HG03095 (cell line): Measurements from ENCODE around the gene GDPD5.

Experiments used
- ATAC-seq: cut with Tn5 transposase; IDR thresholded peaks from one replicate; pipeline ENCODE4 v1.9.1; 2021; ENCODE audit warnings: moderate library complexity; ENCODE audit not compliant: unreplicated experiment

GDPD5 gene

DNA sequence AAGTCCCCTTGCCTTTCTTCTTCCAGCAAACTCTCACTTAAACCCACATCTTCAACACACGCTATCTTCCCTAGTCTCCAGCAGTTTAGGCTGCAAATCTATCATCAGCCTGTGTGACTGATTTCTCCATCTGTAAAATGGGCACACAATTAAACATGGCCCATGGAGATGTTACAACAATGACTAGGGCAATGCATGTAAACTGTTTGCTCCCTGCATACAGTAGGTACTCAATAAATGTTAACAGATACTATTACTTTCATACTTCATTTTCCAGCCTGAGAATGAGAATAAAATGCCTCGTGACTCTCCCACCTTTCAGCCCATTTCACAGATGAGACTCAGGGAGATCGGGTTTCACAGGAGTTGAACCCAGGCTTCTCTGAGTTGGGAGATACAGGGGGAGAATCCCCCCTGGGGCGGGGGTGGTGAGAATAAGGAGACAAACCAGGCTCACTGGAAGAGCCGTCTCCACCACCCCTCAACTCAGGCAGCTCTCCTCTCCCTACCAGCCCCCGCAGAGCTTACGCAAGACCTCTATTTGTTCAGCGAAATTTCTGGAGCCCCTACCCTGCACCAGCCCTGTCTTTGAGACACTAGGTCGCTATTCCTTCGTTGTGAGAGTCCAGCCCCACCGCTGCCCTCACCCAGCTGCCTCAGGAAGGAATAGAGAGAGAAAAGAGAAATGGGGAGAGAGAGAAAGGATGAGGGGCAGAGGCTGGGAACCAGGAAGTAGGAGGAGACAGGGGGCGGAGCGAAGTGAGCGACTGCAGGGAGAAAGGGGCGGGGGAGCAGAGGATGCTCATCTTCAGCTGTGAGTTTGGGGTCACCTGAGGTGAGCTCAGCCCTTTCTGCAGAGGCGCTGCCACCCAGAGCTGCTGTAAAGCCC is 50.6 kb downstream of the GDPD5 start:
- ATAC-seq, result no peak

DNA sequence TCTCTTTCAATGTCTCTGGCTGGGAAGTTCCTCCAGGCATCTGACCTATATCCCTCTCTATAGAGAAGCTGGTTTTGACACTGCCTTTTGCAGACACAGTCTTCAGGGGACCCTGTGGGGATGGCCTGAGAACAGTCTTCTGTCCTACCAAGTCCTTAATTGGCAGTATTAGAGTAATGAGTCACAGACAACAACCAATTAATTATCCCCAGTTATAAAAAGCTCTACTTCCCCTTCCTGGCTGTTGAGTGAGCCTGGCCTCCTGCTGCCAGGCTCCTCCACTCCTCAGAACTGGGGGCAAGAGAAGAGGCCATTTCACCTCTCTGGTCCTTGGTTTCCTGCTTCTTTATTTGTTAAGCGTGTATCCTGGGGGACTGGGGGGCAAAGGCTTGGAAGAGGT is 51.5 kb downstream of the GDPD5 start:
- no peak for ATAC-seq

DNA sequence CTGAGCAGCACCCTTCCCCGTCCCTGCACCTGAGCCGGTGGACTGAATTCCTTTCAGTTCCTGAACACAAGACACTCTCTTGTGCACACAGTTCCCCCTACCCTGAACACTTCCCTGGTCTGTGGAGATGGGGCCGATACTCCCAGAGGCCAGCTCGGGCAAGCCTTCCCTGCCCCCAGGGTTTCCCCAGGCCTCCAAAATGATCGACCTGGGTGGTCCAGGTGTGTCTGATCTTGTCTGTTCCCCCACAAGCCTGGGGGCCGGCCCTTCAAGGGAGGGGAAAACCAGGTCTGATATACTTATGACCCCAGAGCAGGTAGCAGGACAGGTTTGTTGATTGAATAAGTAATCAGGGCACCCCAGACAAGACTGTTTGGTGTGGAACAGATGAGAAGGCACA is 52.1 kb downstream of the GDPD5 start:
- ATAC-seq, result no peak

DNA sequence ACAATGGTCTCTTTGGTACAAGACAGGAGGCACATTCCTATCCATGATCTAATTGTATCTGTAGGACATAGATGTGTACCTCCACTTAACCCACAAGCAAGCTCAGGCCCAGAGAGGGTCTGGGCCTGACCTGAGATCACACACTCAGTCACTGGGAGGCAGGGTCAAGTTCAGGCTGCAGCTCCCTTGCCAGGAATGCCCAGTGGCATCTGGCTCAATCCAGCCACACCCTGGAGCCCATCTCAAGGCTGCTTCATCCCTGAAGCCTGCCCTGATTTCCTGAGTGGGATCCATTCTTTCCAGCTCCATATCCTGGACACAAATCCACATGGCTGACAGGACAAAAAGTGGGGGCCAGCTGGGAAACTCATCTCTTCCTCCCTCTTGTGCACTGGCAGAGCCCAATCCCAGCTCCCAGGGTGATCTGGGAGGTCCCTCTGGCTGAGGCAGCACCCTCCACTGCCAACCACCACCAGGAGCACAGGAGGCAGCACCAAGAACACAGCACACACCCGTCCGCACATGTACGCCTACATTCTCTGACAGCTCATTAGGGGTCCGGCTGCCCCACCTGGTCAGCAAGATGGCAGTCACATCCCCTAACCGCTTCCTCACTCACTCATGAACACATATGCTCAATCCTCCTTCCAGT is 53.5 kb downstream of the GDPD5 start:
- ATAC-seq, result no peak

DNA sequence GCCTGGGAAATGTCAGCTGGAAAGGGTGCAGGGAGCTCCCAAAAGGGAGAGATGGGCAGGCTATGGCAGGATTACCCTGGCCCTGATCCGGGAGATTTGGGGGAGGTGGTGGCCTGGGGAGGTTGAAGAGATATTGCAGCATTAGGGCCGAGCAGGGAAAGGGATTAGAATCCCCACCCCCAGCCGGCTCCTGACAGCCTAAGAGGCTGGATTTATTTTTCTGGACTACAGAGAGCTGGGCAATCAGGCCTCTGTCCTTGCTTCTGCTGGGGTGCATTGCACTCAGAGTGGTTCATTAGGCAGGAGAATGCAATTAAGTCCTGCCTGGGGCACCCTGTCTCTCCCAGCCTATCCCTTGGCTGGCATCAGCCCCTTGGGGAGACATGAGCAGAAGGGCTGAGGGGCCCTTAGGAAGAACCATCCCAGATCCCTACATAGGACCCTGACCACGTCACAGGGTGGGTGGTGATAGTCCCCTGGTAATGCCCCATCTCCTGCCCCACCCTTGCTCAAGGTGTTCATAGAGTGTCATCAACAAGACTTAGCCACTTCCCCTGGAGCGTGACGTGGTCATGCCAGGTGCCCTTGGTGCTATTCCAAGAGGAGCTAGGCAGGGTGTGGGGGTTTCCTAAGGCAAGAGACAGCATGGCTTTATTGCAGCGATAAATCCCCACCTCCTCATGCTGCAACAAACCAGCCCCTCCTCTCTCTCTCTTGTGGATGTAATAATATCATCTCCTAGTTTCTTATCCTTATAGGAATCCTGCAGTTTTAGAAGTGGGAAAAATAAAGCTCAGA is 54.4 kb downstream of the GDPD5 start:
- ATAC-seq, result no peak

DNA sequence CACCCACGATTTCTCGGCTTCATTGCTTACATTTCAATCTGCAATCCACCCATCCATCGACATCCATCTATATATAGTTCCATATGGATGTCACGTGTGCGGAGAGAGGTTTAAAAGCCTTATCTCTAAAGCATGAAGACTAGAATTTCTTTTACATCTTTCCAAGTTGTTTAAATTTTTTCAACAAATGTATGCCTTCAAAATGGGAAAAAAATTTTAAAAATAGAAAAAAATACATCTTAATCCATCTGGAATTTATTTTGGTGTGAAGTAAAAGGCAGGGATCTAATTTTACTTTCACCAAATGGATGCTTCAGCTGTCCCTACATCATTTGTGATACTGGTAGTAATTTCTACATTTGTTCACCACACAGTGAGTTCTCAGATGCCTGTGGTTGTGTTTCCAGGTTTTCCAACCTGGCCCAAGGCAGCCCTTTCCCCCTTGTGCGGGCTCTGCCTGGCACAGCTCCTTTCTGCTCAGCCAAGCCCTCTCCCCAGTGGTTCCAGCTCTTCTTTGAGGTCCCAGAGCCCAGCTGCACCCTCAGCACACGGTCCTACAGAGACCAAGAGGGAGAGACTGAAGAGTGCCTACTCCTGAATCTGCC is 55.2 kb downstream of the GDPD5 start:
- no peak for ATAC-seq

DNA sequence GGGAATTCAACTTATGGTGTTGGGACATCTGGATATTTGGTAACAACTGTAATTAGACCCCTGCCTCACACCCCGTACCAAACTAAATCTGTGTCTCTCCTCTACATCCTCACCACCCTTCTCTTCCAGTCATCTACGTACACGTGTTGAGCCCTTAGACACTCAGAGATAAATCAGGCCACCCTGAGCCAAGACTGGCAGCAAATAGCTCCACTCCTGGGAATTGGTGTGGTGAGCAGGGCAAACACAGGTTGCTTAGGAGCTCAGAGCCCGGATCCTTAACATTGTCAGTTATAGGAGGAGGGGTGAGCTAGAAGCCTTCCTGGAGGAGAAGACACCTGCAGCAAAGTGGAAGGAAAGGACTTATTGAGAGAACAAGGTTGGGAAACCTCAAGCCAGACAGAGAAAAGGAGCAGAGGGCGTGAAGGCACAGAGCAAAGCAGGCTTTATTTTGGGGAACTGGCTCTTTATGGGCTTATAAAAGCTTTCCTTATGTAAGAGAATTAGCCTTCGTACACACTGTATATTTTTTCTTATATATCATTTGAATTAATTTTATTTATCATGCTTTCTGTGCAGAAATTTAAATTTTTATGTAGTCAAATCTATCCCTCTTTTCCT is 55.8 kb downstream of the GDPD5 start:
- no peak for ATAC-seq

DNA sequence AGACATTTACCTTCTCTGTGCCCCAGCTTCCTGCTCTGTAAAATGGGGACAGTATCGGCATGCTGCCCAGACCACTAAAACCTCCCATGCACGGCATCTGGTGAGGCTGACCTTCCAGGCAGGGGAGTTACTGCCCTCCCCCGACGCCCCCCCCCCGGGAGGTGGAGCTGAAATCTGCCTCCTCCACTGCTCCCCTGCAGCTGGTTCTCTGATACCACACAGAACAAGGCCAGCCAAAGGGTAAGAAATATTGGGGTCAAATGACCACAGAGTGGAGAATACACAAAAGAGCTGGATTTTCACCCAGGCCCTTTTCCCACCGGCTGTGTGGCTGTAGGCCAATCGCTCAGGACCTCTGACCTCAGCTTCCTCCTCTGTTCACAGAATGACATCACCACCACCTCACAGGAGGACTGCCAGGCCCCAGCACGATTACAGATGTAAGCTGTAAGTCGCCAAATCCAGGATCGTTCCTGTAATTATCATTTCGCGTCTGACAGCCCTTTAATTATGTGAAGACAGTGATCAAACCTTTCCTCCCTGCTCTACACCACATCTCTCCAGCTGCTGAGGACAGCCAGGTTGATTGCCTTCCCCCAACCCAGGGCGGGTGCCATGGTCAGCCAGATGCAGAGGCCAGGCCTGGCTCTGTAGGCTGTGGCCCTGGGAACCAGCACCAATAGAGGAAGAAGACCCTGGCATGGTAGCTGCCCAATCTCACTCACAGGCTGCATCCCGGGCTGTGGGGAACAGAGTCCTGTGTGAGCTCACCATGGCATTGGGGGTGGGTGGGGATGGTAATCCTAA is 57.0 kb downstream of the GDPD5 start:
- ATAC-seq, result no peak

DNA sequence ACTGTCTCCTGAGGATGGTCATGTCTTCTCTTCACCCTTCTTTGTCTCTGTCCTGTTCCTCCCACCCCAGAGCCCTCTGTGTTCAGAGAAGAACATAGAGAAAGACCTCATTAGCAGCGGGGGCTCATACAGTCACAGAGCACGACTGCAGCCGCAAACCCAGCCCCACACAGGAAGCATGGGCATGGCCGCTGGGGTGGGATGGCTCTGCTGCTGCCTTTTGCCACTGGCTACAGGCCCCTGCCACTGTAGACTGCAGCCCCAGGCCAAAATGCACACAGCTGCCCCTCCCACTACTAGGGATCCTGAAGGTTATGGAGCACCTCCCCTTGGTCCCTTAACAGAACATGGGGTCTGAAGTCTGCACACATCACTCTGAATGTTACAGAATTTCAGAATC is 57.9 kb downstream of the GDPD5 start:
- no peak for ATAC-seq

DNA sequence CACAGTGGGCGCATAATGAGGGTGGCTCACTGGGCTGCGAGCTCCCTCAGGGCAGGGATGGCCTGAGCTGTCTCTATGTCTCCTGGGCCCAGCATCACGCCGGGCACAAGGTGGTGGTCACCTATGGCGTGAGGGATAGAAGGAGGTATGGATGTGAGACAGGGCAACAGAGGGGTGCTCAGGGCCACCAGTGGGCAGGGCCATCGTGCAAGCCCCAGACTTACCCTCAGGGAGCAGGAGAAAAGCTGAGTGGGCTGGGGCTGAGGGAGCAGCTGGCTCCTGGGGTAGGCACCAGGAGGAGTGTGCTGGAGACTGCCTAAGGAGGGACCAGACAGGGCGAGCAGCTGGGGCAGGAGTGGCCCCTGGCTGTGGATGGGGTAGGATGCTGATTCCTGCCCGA is 58.4 kb downstream of the GDPD5 start:
- no peak for ATAC-seq

DNA sequence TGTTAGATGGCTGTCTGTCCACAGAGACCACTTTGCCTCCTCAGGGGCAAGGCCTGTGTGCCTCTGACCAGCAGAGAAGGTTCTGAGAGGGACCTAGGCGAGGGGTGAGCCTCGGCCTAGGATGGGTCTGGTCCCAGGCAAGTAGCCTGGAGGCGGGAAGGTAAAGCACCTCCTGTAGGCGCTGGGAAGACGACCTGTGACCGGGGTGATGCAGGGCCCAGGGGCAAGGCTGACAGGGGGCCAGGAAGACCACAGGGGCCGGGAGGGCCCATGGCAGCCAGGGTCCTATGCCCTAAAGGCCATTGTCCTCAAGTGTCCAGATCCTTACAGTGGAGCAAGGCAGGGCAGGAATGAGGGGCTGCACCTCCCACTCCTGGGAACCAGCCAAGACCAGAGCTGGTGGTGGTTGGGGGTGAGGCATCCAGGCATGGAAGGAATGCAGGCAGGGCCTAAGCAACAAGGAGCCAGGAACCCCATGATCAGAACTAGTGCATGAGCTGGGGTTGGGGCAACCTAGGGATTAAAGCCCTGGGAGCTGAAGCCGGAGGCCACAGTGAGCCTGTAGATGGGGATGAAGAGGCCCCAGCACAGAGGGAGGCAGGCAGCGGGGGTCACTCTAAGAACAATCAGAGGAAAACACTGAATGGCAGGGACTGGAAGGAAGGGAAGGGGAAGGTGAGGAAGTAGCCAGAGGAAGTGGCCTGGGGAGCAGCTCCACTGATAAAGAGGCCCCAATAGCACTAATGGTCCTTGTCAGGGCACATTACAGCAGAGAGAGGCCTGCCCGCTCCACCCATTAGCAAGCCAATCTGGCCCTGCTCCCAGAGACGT is 59.8 kb downstream of the GDPD5 start:
- no peak for ATAC-seq

DNA sequence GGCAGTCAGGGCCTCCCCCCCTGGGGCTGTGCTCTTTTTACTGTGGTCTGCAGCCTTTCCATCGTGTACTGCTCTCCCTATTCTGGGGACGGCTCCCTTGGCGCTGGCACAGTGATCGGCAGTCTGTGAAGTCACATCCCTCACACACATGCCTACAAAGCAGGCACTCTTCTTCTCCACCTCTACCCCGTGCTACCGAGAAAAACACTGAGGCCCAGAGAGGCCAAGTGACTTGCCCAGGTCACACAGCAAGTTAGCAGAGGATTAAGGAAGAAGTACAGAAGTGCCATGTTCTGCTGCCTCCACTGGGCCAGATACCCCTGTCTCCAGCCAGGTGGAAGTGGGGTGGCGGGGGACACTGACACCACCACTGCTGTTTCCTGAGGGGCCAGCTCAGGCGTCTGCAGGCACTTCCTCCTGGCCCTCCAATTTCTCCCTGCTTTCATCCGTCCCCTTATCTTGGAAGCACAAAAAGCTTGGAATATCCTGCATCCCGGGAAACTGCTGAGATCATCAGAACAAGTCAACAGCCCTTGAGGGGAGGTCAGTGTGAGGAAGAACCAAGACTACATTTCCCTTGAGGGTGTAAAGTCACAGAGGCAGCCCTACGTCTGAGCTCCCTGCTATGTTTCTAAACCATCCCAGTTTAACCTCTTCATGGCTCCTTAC is 62.5 kb downstream of the GDPD5 start:
- ATAC-seq, result no peak

DNA sequence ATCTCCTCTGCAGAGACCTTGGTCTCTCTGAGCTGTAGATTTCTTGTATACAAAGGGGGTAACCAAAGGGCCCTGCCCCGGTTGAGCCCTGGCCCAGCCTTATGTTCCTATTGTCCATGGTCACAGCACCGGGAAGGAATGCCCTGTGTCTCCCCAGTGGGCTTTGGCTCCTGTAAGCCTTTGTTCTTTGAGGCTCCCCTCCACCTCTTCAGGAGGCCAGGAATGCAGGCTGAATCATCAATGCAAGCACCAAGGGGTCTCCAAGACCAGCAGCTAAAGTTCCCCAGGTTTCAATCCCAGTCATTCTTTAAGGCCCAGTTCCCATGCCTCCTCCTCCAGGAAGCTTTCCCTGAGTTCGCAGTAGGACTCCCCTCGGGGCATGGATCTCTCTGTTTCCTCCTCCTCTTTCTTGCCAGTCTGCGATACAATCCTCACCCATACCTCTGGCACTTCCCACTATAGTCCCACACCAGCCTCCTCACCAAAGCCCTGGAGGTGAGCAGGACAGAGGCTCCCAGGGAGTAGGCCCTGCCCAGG is 63.6 kb downstream of the GDPD5 start:
- ATAC-seq, result no peak

DNA sequence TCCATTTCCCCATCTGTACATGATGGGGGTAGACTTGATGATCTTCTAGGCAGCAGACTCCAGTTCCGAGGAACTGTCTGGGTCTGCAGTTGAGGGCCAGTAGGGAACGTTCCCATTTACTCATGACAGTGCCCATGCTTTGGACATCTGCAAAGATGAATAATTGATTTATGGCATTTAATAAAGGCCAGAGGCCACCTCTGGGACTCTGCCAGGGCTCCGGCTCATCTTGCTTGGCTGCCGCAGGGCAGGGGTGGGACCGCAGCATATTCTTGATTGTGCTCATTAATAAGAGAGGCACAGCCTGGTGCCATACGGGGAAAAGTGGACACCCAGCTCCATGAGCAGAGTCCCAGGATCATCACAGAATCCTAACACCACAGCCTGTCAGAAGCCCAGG is 64.6 kb downstream of the GDPD5 start:
- ATAC-seq, result no peak

DNA sequence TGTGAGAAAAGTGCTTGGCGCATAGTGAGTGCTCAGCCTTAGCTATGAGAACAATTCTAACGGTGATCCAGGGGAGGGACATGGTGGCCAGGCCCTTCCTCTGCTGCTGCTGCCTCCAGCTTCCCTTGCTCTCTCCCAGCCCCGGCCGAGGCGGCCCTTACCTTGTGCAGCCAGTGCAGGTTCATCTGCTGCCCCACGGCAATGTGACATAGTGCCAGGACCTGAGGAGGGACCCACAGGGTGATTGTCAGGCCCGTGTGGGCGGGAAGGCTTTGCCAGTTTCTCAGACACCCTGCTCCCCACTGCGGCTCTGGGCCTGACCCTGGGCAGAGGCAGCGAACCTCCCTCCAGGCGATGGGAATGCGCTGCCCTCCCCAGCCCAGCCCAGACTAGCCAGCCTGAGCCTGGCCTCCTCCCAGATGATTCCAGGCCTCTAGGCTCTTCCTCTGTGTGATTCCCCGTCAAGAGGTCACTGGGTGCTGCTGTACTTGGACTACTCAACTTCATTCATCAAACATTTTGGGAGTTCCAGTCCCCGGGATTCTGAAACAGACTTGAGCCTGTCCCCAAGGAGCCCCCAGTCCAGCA is 69.1 kb downstream of the GDPD5 start:
- no peak for ATAC-seq

DNA sequence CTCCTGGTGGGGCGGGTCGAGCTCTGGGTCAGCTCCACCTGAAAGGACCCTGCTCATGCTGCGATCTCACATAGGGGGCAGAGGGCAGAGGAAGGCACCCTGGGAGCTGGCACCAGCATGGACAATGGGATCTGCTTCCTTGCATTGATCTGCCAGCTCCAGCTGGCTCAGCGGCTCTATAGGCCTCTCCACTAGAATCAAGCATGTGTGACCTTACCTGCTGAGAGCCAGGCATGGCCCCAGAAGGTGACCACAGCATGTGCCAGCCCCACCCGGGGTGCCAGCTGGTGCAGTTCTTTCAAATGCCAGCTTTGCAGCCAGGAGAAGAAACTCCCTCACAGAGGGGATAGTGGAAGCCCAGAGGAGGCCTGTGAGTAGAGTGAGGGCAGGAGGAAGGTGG is 70.8 kb downstream of the GDPD5 start:
- ATAC-seq, result no peak

DNA sequence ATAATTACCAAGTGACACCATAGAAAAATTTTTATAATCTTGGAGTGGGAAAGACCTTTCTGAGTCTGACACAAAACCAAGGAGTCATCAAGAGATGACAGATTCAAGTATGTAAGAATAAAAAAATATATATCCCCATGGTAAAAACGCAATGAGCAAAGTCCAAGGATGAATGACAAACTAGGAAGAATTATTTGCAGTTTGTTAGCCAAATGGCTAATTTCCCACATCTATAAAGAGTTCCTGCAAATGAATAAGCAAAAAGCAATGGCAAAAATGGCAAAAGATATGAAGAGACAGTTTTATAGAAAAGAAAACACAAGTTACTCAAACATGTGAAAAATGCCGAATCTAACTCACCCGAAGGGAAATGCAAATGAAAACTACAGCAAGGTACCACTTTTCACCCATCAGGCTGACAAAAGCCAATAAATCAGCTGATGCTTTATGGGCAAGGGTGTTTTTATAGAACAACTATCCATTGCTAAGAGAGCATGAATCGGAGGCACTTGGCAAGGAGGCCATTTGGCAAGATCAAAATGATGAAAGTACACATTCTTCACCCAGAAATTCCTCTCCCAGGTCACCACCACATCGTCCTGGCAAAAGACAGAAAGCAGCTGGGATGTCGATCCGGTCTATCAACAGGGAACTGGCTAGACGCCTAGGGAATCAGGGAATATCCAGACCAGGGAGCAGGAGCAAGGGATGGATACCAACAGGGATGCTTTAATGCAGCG is 71.7 kb downstream of the GDPD5 start:
- ATAC-seq, result no peak
